C4-2B (cell line): Measurements from ENCODE around the gene RBM47.

Source experiments
- H3K27ac ChIP-seq: fragments of 450-650 bp; 2 replicates; pipeline ENCODE4 v1.5.1; 2017
- ZFX ChIP-seq: fragments of 450-650 bp; IDR thresholded peaks from 2 replicates; pipeline ENCODE4 v1.6.1; 2017
- TF ChIP-seq, protein P1 (sequence below): fragments of 450-650 bp; conservative IDR thresholded peaks from 2 replicates; pipeline ENCODE4 v1.5.1; 2017; ENCODE audit warnings: mild to moderate bottlenecking

Gene RBM47

DNA sequence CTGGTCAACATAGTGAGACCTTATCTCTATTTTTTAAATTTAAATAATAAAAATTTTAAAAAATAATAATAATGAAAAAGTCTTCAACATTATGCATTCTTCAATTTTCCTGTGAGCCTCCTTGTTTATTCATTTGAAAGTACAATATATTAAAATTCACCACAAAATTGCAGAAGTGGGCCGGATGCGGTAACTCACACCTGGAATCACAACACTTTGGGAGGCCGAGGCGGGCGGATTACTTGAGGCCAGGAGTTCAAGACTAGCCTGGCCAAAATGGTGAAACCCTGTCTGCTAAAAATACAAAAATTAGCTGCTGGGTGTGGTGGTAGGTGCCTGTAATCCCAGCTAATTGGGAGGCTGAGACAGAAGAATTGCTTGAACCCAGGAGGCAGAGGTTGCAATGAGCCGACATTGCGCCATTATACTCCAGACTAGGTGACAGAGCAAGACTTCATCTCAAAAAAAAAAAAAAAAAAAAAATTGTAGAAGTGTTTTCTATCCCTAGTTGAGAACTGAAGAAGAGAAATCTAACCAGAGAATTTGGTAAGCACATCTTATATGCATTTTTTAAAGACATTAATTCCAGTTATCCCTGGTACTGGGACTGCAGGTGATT is 56.9 kb downstream of the RBM47 start:
- no peak for TF ChIP-seq ZFX
- TF ChIP-seq, protein P1, sequence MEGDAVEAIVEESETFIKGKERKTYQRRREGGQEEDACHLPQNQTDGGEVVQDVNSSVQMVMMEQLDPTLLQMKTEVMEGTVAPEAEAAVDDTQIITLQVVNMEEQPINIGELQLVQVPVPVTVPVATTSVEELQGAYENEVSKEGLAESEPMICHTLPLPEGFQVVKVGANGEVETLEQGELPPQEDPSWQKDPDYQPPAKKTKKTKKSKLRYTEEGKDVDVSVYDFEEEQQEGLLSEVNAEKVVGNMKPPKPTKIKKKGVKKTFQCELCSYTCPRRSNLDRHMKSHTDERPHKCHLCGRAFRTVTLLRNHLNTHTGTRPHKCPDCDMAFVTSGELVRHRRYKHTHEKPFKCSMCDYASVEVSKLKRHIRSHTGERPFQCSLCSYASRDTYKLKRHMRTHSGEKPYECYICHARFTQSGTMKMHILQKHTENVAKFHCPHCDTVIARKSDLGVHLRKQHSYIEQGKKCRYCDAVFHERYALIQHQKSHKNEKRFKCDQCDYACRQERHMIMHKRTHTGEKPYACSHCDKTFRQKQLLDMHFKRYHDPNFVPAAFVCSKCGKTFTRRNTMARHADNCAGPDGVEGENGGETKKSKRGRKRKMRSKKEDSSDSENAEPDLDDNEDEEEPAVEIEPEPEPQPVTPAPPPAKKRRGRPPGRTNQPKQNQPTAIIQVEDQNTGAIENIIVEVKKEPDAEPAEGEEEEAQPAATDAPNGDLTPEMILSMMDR, result no peak
- no peak overlapping the region for H3K27ac ChIP-seq

DNA sequence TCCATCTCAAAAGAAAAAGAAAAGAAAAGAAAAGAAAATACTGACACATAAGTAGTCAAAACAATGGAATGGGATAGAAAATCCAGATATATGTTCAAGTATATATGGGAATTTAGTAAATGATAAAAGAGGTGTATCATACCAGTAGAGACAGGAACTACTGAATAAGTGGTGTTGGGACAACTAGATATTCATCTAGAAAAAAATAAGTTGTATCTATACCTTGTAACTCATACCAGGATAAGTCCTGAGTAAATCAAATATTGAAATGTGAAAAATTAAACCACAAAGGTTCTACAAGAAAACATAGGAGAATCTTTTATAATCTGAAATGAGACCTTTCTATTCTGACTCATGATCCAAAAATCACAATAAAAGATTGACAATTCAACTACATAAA is 58.5 kb downstream of the RBM47 start:
- TF ChIP-seq ZFX, result no peak
- TF ChIP-seq, protein P1, result no peak
- H3K27ac ChIP-seq, result no peak overlapping the region

DNA sequence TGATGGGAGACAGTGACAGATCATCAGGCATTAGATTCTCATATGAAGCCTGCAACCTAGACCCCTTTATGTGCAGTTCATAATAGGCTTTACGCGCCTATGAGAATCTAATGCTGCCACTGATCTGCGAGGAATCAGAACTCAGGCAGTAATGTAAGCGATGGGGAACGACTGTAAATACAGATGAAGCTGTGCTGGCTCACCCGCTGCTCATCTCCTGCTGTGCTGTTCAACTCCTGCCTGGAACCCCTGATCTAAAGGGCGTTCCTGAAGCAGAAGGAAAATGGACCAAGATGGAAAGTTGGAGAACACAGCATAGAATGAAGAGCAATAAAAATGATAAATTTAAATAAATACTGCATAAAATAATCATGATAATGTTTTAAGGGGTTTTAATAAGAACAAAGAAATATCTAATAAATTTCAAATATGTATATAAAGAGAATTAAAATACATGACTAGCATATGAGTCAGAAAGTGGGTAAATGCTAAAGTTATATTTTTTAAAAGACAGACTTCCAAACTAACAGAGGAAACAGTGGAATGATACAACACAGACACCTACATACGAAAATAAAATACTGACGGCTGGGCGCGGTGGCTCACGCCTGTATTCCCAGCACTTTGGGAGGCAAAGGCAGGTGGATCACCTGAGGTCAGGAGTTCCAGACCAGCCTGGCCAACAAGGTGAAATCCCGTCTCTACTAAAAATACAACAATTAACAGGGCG is 59.2 kb downstream of the RBM47 start:
- TF ChIP-seq, protein P1, result no peak
- no peak for TF ChIP-seq ZFX

DNA sequence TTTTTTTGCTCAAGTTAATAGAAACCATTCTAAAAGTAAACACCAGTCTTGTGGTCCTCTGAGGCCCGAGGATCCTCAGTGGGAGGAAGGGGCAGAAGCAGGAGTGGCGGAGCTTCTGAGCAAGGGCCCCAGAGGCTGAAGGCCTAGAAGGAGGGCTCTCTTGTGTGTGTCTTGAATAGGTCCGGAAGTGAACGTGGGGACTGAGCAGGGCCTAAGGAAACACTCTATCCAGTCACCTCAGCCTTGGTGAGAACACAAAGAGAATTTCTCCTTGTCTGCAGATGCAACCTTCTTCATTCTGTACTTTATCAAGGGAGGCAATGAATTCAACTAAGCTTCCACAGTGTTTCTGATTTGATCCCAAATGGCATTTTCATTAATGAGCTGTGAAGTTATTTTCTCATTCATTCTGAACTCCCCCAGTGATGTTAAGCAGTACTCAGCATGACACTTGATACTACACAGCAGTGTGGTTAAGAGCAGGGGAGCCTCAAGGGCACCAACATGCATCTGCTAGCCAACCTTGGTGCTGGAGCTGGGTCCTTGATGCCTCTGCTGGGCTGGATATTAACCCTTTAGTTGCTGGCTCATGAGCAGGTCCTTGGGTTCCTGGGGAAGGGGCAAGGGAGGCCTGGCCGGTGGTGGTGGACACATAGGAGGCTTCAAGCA is 64.7 kb downstream of the RBM47 start:
- H3K27ac ChIP-seq, result no peak overlapping the region

More for the DNA sequence above, 59.2 kb downstream of the RBM47 start:
- no peak overlapping the region for H3K27ac ChIP-seq

DNA sequence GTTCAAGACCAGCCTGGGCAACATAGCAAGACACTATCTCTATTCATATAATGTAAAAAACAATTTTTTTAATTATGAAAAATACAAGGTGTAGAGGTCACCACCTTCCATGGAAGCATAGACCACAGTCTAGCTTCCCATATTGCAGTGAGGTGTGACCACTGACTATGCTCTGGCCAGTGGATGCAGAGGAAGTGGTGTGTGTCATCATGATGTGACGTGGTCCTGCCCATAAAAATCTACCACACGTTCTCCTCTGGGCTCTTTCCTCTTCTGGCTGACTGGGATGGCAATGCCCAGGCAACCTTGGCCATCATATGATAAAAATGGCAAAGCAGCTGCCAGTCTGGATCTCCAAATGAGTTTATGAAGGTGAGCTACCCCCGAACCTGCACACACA is 65.7 kb downstream of the RBM47 start:
- TF ChIP-seq ZFX, result no peak
- TF ChIP-seq, protein P1, result no peak

More for the DNA sequence above, 64.7 kb downstream of the RBM47 start:
- TF ChIP-seq, protein P1, result no peak
- TF ChIP-seq ZFX, result no peak

DNA sequence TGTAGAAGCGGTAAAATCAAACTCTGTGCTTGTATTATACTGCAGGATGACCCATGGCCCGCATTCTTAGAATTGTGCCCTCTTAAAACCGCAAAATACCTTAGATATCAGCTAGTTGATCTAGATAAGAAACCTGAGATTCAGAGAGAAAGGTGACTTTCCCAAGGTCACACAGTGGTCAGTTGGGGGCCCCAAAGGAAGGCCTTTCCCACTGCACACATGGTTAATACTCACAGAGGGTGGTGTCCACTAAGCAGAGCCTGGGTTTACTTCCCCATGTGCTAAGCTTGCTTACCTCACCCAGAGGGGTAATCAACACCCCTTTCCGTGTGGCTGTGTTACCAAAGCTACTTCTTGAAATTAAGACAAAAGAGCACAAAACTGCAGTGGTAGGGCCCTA is 66.3 kb downstream of the RBM47 start:
- TF ChIP-seq, protein P1, result no peak
- no peak for TF ChIP-seq ZFX
- H3K27ac ChIP-seq, result no peak overlapping the region

More for the DNA sequence above, 65.7 kb downstream of the RBM47 start:
- H3K27ac ChIP-seq, result no peak overlapping the region

DNA sequence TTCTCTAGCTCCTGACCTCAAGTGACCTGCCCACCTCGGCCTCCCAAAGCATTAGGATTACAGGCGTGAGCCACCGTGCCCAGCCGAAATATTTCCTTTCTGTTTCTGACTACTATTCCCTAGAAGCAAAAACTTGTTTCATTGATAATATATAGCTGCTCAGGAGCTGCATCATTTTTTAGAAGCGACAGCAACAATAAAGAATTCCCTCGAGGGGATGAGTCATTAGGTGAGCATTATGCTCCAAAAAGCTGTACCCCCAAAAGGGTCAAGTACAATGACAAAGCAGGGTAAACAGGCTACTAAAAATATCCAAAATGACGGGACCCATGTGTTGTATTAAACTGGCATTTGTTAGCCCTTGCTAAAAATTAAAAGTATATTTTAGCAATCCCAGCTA is 67.0 kb downstream of the RBM47 start:
- H3K27ac ChIP-seq, result no peak overlapping the region
- no peak for TF ChIP-seq ZFX
- TF ChIP-seq, protein P1, result no peak
